Measurements from ENCODE around the gene IRGQ.

DNA sequence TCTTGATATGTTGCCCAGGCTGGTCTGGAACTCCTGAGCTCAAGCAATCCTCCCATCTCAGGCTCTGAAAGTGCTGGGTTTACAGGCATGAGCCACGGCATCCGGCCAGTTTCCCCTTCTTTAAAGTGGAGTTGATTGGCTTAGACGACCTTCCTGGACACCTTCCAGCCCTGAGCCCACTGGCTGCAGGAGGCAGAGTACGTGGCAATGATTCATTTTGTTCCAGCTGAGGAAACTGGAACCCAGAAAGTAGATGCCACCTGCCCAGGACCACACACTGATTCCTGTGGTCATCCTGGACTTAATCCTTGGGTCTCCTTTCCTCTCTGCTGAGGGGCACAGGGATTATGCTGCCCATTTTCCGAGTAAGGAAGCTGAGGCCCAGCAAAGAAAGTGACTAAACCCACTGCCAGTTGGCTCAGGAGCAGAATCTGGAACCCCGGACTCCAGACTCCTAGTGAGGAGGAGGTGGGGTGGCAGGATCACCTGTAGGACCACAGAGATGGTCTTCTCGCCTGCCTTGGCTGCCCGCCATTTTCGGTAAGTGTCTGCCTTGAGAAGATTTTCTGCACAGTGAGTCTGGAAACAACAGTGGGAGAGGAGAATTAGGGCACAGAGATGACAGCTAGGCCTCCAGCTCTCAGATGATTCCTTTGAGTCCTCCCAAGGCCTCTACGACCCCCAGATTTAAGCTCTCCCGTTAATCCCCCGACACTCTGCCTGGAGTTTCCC is 21.3 kb downstream of the IRGQ start:
- TF ChIP-seq EGR2 (tag by site-specific recombination; IDR thresholded peaks at IDR 0.05; ENCODE audit: low read depth) (no peak), BCL11B (tag by site-specific recombination; IDR thresholded peaks at IDR 0.05; ENCODE audit: low read depth) (no peak), ZNF658 (tag by site-specific recombination; IDR thresholded peaks at IDR 0.05) (no peak), HOXA7 (CRISPR knock-in tag; IDR thresholded peaks at IDR 0.05; ENCODE audit: borderline replicate concordance) (no peak), ZNF654 (tag by site-specific recombination; IDR thresholded peaks at IDR 0.05; ENCODE audit: low read depth) (no peak), ZNF121 (tag by site-specific recombination; IDR thresholded peaks at IDR 0.05) (peak; percentile 83), ZNF561 (tag by site-specific recombination; IDR thresholded peaks at IDR 0.05; ENCODE audit: borderline replicate concordance) (no peak), ZBTB1 (tag by site-specific recombination; IDR thresholded peaks at IDR 0.05) (no peak)
- TF ChIP-seq, protein P1, sequence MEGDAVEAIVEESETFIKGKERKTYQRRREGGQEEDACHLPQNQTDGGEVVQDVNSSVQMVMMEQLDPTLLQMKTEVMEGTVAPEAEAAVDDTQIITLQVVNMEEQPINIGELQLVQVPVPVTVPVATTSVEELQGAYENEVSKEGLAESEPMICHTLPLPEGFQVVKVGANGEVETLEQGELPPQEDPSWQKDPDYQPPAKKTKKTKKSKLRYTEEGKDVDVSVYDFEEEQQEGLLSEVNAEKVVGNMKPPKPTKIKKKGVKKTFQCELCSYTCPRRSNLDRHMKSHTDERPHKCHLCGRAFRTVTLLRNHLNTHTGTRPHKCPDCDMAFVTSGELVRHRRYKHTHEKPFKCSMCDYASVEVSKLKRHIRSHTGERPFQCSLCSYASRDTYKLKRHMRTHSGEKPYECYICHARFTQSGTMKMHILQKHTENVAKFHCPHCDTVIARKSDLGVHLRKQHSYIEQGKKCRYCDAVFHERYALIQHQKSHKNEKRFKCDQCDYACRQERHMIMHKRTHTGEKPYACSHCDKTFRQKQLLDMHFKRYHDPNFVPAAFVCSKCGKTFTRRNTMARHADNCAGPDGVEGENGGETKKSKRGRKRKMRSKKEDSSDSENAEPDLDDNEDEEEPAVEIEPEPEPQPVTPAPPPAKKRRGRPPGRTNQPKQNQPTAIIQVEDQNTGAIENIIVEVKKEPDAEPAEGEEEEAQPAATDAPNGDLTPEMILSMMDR (tag by site-specific recombination; IDR thresholded peaks at IDR 0.05): no peak
- TF ChIP-seq, protein P2, sequence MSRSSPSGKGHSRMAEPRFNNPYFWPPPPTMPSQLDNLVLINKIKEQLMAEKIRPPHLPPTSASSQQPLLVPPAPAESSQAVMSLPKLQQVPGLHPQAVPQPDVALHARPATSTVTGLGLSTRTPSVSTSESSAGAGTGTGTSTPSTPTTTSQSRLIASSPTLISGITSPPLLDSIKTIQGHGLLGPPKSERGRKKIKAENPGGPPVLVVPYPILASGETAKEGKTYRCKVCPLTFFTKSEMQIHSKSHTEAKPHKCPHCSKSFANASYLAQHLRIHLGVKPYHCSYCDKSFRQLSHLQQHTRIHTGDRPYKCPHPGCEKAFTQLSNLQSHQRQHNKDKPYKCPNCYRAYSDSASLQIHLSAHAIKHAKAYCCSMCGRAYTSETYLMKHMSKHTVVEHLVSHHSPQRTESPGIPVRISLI (tag by site-specific recombination; IDR thresholded peaks at IDR 0.05): no peak
- TF ChIP-seq, protein P3, sequence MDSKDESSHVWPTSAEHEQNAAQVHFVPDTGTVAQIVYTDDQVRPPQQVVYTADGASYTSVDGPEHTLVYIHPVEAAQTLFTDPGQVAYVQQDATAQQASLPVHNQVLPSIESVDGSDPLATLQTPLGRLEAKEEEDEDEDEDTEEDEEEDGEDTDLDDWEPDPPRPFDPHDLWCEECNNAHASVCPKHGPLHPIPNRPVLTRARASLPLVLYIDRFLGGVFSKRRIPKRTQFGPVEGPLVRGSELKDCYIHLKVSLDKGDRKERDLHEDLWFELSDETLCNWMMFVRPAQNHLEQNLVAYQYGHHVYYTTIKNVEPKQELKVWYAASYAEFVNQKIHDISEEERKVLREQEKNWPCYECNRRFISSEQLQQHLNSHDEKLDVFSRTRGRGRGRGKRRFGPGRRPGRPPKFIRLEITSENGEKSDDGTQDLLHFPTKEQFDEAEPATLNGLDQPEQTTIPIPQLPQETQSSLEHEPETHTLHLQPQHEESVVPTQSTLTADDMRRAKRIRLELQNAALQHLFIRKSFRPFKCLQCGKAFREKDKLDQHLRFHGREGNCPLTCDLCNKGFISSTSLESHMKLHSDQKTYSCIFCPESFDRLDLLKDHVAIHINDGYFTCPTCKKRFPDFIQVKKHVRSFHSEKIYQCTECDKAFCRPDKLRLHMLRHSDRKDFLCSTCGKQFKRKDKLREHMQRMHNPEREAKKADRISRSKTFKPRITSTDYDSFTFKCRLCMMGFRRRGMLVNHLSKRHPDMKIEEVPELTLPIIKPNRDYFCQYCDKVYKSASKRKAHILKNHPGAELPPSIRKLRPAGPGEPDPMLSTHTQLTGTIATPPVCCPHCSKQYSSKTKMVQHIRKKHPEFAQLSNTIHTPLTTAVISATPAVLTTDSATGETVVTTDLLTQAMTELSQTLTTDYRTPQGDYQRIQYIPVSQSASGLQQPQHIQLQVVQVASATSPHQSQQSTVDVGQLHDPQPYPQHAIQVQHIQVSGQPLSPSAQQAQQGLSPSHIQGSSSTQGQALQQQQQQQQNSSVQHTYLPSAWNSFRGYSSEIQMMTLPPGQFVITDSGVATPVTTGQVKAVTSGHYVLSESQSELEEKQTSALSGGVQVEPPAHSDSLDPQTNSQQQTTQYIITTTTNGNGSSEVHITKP (tag by site-specific recombination; IDR thresholded peaks at IDR 0.05): no peak; the same call in 1 of the 2 replicates
- TF ChIP-seq, protein P4, sequence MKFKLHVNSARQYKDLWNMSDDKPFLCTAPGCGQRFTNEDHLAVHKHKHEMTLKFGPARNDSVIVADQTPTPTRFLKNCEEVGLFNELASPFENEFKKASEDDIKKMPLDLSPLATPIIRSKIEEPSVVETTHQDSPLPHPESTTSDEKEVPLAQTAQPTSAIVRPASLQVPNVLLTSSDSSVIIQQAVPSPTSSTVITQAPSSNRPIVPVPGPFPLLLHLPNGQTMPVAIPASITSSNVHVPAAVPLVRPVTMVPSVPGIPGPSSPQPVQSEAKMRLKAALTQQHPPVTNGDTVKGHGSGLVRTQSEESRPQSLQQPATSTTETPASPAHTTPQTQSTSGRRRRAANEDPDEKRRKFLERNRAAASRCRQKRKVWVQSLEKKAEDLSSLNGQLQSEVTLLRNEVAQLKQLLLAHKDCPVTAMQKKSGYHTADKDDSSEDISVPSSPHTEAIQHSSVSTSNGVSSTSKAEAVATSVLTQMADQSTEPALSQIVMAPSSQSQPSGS (tag by site-specific recombination; IDR thresholded peaks at IDR 0.05; ENCODE audit: low read depth): no peak
- TF ChIP-seq, protein P5, sequence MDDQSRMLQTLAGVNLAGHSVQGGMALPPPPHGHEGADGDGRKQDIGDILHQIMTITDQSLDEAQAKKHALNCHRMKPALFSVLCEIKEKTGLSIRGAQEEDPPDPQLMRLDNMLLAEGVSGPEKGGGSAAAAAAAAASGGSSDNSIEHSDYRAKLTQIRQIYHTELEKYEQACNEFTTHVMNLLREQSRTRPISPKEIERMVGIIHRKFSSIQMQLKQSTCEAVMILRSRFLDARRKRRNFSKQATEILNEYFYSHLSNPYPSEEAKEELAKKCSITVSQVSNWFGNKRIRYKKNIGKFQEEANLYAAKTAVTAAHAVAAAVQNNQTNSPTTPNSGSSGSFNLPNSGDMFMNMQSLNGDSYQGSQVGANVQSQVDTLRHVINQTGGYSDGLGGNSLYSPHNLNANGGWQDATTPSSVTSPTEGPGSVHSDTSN (CRISPR knock-in tag; IDR thresholded peaks at IDR 0.05): no peak
